ENCODE measurements around the gene TSHZ2.

- TF ChIP-seq CTCF (IDR thresholded peaks at IDR 0.05) (no peak), POLR2A (IDR thresholded peaks at IDR 0.05) (no peak)
These were observed 528.5 kb downstream of the TSHZ2 start for GRCh38 chr20:53500651-53501050.

Data from testis (tissue), 2 donors.